HCT116 (cell line): ENCODE results near the gene PCCA. TPM values are rescaled to one million over a fixed set of nuclear protein-coding genes. Genes with fewer than 3 reads are reported as not detected.

Experiments used
- ATAC-seq: fragments of 200-7000 bp; cut with Tn5 transposase; 2 replicates; pipeline ENCODE4 v1.9.1; 2020; ENCODE audit warnings: mild to moderate bottlenecking, moderate library complexity
- BruUV-seq: library from RNA; stranded (reverse); fragments of 400-500 nt; replicated peaks from 2 replicates; lab custom pipeline; 2021; lab: Mats Ljungman, UMichigan
- CTCF ChIA-PET: fragments of 300-600 bp; sonication (Branson Sonifier 250); formaldehyde crosslinking; loops from one replicate; lab custom pipeline; 2021; ENCODE audit warnings: antibody characterized with exemption; lab: Charles Lee
- POLR2A ChIA-PET: fragments of 300-600, 350-600 bp; sonication (Branson Sonifier 250); formaldehyde crosslinking; loops from one replicate; lab custom pipeline; 2021; ENCODE audit warnings: antibody characterized with exemption; lab: Charles Lee
- RAD21 ChIA-PET, 2 experiments: fragments of 300-600 bp; sonication (Branson Sonifier 250); formaldehyde crosslinking; loops; one replicate each; lab custom pipeline; 2023; ENCODE audit warnings: low total read pairs in 2 of 2; ENCODE audit not compliant: uncharacterized antibody in 2 of 2, unreplicated experiment in 2 of 2, low non-redundant PET in 1 of 2; lab: Charles Lee
- DNase-seq: peaks from one replicate; pipeline ENCODE4 v3.0.0-alpha.2; 2010; ENCODE audit warnings: low read depth, low spot score
- H2AFZ ChIP-seq: fragments of 200-600 bp; shearing (Covaris generic), sonication (generic); 2 replicates; pipeline ENCODE4 v1.6.1; 2017; ENCODE audit warnings: low read depth, mixed run types, mixed read lengths, antibody characterized with exemption, low read length; ENCODE audit not compliant: poor library complexity, severe bottlenecking
- H3K27ac ChIP-seq: 2 replicates; pipeline ENCODE4 v1.5.1; 2012; ENCODE audit warnings: low read depth, low read length
- H3K27me3 ChIP-seq: fragments of 200-600 bp; sonication (generic); 2 replicates; pipeline ENCODE4 v1.6.1; 2016; ENCODE audit warnings: mixed run types, low read length, mixed read lengths; ENCODE audit not compliant: insufficient read depth
- H3K36me3 ChIP-seq, 2 experiments: fragments of 200-500 bp in 1 of 2; fragments of 200-600 bp in 1 of 2; sonication (Bioruptor generic) in 1 of 2; sonication (generic) in 1 of 2; 2 replicates each; pipeline versions ENCODE4 v1.5.1 to v1.6.1; 2014 to 2016; ENCODE audit warnings: low read length in 2 of 2, inconsistent platforms in 1 of 2, mixed read lengths in 1 of 2, mixed run types in 1 of 2; ENCODE audit not compliant: insufficient read depth in 2 of 2, control insufficient read depth in 1 of 2
- H3K4me1 ChIP-seq, 2 experiments: fragments of 200-600 bp in 1 of 2; sonication (generic) in 1 of 2; 2 replicates each; pipeline versions ENCODE4 v1.5.1 to v1.6.1; 2012 to 2017; ENCODE audit warnings: low read length in 2 of 2, inconsistent platforms in 1 of 2, mild to moderate bottlenecking in 1 of 2, mixed read lengths in 1 of 2, mixed run types in 1 of 2, moderate library complexity in 1 of 2; ENCODE audit not compliant: insufficient read depth in 2 of 2, control insufficient read depth in 1 of 2
- H3K4me2 ChIP-seq: fragments of 200-600 bp; sonication (generic); 2 replicates; pipeline ENCODE4 v1.6.1; 2017; ENCODE audit warnings: mixed run types, low read length, mixed read lengths
- H3K4me3 ChIP-seq, 2 experiments: fragments of 200-600 bp in 1 of 2; sonication (generic) in 1 of 2; replicated peaks in 1 of 2; 2 replicates each; pipeline ENCODE4 v1.5.1; 2011 to 2016; ENCODE audit warnings: low read length in 2 of 2, control low read depth in 1 of 2, low read depth in 1 of 2, mild to moderate bottlenecking in 1 of 2, mixed read lengths in 1 of 2, mixed run types in 1 of 2
- H3K79me2 ChIP-seq: fragments of 200-600 bp; sonication (generic); 2 replicates; pipeline ENCODE4 v1.6.1; 2017; ENCODE audit warnings: mild to moderate bottlenecking, mixed run types, low read length, moderate library complexity, mixed read lengths; ENCODE audit not compliant: insufficient read depth
- H3K9ac ChIP-seq: fragments of 200-600 bp; sonication (generic); 2 replicates; pipeline ENCODE4 v1.6.1; 2016; ENCODE audit warnings: low read length, mixed read lengths
- H3K9me2 ChIP-seq: fragments of 200-600 bp; sonication (generic), shearing (Covaris generic); 2 replicates; pipeline ENCODE4 v1.6.1; 2017; ENCODE audit warnings: mixed run types, mild to moderate bottlenecking, moderate library complexity; ENCODE audit not compliant: insufficient read depth
- H3K9me3 ChIP-seq, 2 experiments: fragments of 200-500 bp in 1 of 2; fragments of 200-600 bp in 1 of 2; sonication (Bioruptor generic) in 1 of 2; sonication (generic) in 1 of 2; 2 replicates each; pipeline ENCODE4 v1.6.1; 2014 to 2017; ENCODE audit warnings: low read length in 2 of 2, mixed read lengths in 2 of 2, inconsistent platforms in 1 of 2, low read depth in 1 of 2, mild to moderate bottlenecking in 1 of 2, mixed run types in 1 of 2, moderate library complexity in 1 of 2; ENCODE audit not compliant: control insufficient read depth in 1 of 2, insufficient read depth in 1 of 2
- H4K20me1 ChIP-seq: fragments of 200-600 bp; sonication (generic), shearing (Covaris generic); 2 replicates; pipeline ENCODE4 v1.6.1; 2017; ENCODE audit warnings: mixed run types, mild to moderate bottlenecking, moderate library complexity; ENCODE audit not compliant: insufficient read depth
- CTCF ChIP-seq, 3 experiments: fragments of 200-600 bp in 1 of 3; sonication (generic) in 1 of 3; IDR thresholded peaks in 2 of 3; conservative IDR thresholded peaks in 1 of 3; 2 replicates each; pipeline ENCODE4 v1.5.1; 2012 to 2017; ENCODE audit warnings: low read depth in 2 of 3, low read length in 2 of 3, antibody characterized with exemption in 1 of 3, borderline replicate concordance in 1 of 3, control low read depth in 1 of 3, mild to moderate bottlenecking in 1 of 3, mixed read lengths in 1 of 3, mixed run types in 1 of 3, moderate library complexity in 1 of 3; ENCODE audit not compliant: insufficient read depth in 1 of 3
- EZH2phosphoT487 ChIP-seq: fragments of 200-600 bp; IDR thresholded peaks from 2 replicates; pipeline ENCODE4 v1.6.1; 2018; ENCODE audit warnings: antibody characterized with exemption, borderline replicate concordance
- RAD21 ChIP-seq: IDR thresholded peaks from 2 replicates; pipeline ENCODE4 v1.6.1; 2012; ENCODE audit warnings: low read depth, mild to moderate bottlenecking
- SRF ChIP-seq: IDR thresholded peaks from 2 replicates; pipeline ENCODE4 v1.6.1; 2012; ENCODE audit warnings: low read depth
- ZBTB33 ChIP-seq: IDR thresholded peaks from 2 replicates; pipeline ENCODE4 v1.6.1; 2011; ENCODE audit warnings: mild to moderate bottlenecking, low read length, moderate library complexity; ENCODE audit not compliant: insufficient replicate concordance; ENCODE audit errors: extremely low read depth
- intact Hi-C: fragments of 100-400 bp; cut with micrococcal nuclease; formaldehyde crosslinking; loops from 2 replicates; pipeline ENCODE4 v1.10.0; 2022
- total RNA-seq: library from RNA; stranded (reverse); gene quantifications from one replicate; pipeline ENCODE4 v1.2.1, GENCODE V29; 2021; ENCODE audit not compliant: unreplicated experiment
- TF ChIP-seq, protein P1 (sequence below): IDR thresholded peaks from 2 replicates; pipeline ENCODE4 v1.6.1; 2012

Gene PCCA
- total RNA-seq, 1 experiment from 2014 or later = 23.0 TPM

GRCh38 chr13:100244431-100244830 is 155.5 kb downstream of the PCCA start (continued):
- TF ChIP-seq CTCF (IDR thresholded peaks at IDR 0.05 in 2 of 3, conservative IDR thresholded peaks at IDR 0.05 in 1 of 3; ENCODE audit: borderline replicate concordance in 1 of 3, insufficient read depth in 1 of 3, low read depth in 2 of 3, low read length in 2 of 3) = no peak
- TF ChIP-seq RAD21 = no peak
- TF ChIP-seq EZH2phosphoT487 = no peak
- TF ChIP-seq ZBTB33 = no peak

- no peaks in the 10 kb centered on the region for H3K36me3 ChIP-seq
- POLR2A ChIA-PET = no interaction called here
- no peak overlapping the region for H3K4me2 ChIP-seq
- ATAC-seq (no peak), DNase-seq (no peak)
- peaks cover 3% of the 10 kb centered on the region in 2 experiments; a peak in 2 of 4 replicates for H3K4me1 ChIP-seq
- H3K9me2 ChIP-seq = no peaks in the 10 kb centered on the region
- no peaks in the 10 kb centered on the region for H3K27me3 ChIP-seq
- H3K79me2 ChIP-seq = no peaks in the 10 kb centered on the region
- H4K20me1 ChIP-seq = no peaks in the 10 kb centered on the region
- CTCF ChIA-PET = no interaction called here
- H3K9me3 ChIP-seq = peaks cover 4% of the 10 kb centered on the region in 2 experiments; a peak in 2 of 4 replicates
- no peak overlapping the region for H3K9ac ChIP-seq
- no peak overlapping the region for H3K4me3 ChIP-seq
- BruUV-seq = no TSS peak
- intact Hi-C loops = loop anchor here (10.0 kb wide), 1 partner anchor 140 kb away; no protein-coding TSS in a partner anchor
- RAD21 ChIA-PET = no interaction called here
- TF ChIP-seq, protein P1, sequence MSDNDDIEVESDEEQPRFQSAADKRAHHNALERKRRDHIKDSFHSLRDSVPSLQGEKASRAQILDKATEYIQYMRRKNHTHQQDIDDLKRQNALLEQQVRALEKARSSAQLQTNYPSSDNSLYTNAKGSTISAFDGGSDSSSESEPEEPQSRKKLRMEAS = no peak
- TF ChIP-seq SRF = no peak
- TF ChIP-seq, all 23 proteins: peak for 0
- H2AFZ ChIP-seq = no peak overlapping the region
- H3K27ac ChIP-seq = no peak overlapping the region
Measured at GRCh38 chr13:100245104-100245503, 156.2 kb downstream of the PCCA start.
